Measurements from ENCODE around the gene RNF130.

DNA sequence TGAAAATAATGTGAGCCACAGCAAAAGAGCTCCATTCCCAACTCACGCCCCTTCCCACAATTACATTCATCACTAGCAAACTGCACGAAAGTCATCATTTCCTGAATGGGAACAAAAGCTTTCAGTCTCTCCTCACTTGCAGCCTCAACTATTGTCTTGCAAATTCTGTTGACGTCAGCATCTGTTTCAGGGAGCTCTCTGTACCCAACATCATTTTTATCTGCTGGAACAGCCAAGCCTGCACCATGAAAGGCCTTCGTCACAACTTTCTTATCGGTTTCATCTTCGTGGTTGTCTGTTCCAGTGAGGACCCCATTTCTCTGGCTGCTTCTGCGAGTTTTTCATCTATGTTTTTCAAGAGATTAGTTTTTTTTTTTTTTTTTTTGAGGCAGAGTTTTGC lies 14.3 kb upstream of the RNF130 start:
- TF ChIP-seq, protein P1, sequence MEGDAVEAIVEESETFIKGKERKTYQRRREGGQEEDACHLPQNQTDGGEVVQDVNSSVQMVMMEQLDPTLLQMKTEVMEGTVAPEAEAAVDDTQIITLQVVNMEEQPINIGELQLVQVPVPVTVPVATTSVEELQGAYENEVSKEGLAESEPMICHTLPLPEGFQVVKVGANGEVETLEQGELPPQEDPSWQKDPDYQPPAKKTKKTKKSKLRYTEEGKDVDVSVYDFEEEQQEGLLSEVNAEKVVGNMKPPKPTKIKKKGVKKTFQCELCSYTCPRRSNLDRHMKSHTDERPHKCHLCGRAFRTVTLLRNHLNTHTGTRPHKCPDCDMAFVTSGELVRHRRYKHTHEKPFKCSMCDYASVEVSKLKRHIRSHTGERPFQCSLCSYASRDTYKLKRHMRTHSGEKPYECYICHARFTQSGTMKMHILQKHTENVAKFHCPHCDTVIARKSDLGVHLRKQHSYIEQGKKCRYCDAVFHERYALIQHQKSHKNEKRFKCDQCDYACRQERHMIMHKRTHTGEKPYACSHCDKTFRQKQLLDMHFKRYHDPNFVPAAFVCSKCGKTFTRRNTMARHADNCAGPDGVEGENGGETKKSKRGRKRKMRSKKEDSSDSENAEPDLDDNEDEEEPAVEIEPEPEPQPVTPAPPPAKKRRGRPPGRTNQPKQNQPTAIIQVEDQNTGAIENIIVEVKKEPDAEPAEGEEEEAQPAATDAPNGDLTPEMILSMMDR (IDR thresholded peaks at IDR 0.05), result no peak
- TF ChIP-seq POLR2A (IDR thresholded peaks at IDR 0.05) (no peak), POLR2AphosphoS5 (IDR thresholded peaks at IDR 0.05) (no peak)
